HepG2 (cell line): ENCODE measurements around the gene ARL11. TPM values are rescaled to one million over a fixed set of nuclear protein-coding genes. Genes with fewer than 3 reads are reported as not detected.

ENCODE experiments used
- ATAC-seq: fragments of 200-7000 bp; cut with Tn5 transposase; 3 replicates; pipeline ENCODE4 v1.9.1; 2020; ENCODE audit warnings: mild to moderate bottlenecking, moderate library complexity
- BruUV-seq: library from RNA; stranded (reverse); fragments of 400-500 nt; replicated peaks from 2 replicates; lab custom pipeline; 2021; lab: Mats Ljungman, UMichigan
- CTCF ChIA-PET: fragments of 300-600 bp; formaldehyde crosslinking; extraction: SDS; loops from one replicate; lab custom pipeline; 2021; ENCODE audit warnings: low total read pairs, inconsistent platforms, low intra/inter-chr PET ratio; lab: Yijun Ruan, JAX
- POLR2A ChIA-PET: fragments of 350-600 bp; sonication (Branson Sonifier 250); formaldehyde crosslinking; loops from one replicate; lab custom pipeline; 2020; ENCODE audit warnings: antibody characterized with exemption, inconsistent platforms; lab: Yijun Ruan, JAX
- DNase-seq: peaks from one replicate; pipeline ENCODE4 v3.0.0-alpha.2; 2015; ENCODE audit warnings: low spot score
- FAIRE-seq: peaks from 3 replicates; lab custom pipeline; 2011; peaks lifted over from hg19 to GRCh38; lab: Jason Lieb, UNC
- H2AFZ ChIP-seq: one replicate; pipeline ENCODE4 v1.6.1; 2011; ENCODE audit warnings: low read length, inconsistent platforms
- H3K27ac ChIP-seq: fragments of 300-600 bp; 3 replicates; pipeline ENCODE4 v1.8.0; 2011; ENCODE audit warnings: mixed run types, mild to moderate bottlenecking, mixed read lengths, low read length, inconsistent platforms; ENCODE audit not compliant: insufficient read depth; ENCODE audit errors: extremely low read length
- H3K27me3 ChIP-seq, 2 experiments: fragments of 200-600 bp in 1 of 2; 2 replicates in 1 of 2; 3 replicates in 1 of 2; pipeline versions ENCODE4 v1.6.0 to v1.8.0; 2011; ENCODE audit warnings: low read length in 2 of 2, mild to moderate bottlenecking in 2 of 2, moderate library complexity in 2 of 2, inconsistent platforms in 1 of 2; ENCODE audit not compliant: insufficient read depth in 2 of 2, control insufficient read depth in 1 of 2
- H3K36me3 ChIP-seq, 2 experiments: fragments of 200-600 bp in 1 of 2; replicated peaks in 1 of 2; 2 replicates in 1 of 2; 3 replicates in 1 of 2; pipeline versions ENCODE4 v1.5.1 to v1.8.0; 2011; ENCODE audit warnings: low read length in 2 of 2, inconsistent platforms in 1 of 2; ENCODE audit not compliant: insufficient read depth in 2 of 2, control insufficient read depth in 1 of 2
- H3K4me1 ChIP-seq: 2 replicates; pipeline ENCODE4 v1.5.1; 2012; ENCODE audit warnings: low read length, inconsistent platforms; ENCODE audit not compliant: insufficient read depth
- H3K4me2 ChIP-seq: 2 replicates; pipeline ENCODE4 v1.6.0; 2011; ENCODE audit warnings: low read depth, low read length, inconsistent platforms
- H3K4me3 ChIP-seq, 3 experiments: fragments of 200-600 bp in 1 of 3; sonication (generic), shearing (Covaris generic) in 1 of 3; replicated peaks in 1 of 3; 2 replicates each; pipeline ENCODE4 v1.5.1; 2011 to 2016; ENCODE audit warnings: low read length in 3 of 3, inconsistent platforms in 2 of 3, low read depth in 2 of 3, mild to moderate bottlenecking in 2 of 3, control low read depth in 1 of 3, mixed read lengths in 1 of 3; ENCODE audit not compliant: insufficient read depth in 1 of 3
- H3K79me2 ChIP-seq: one replicate; pipeline ENCODE4 v1.6.1; 2011; ENCODE audit warnings: low read length, inconsistent platforms; ENCODE audit not compliant: insufficient read depth
- H3K9ac ChIP-seq: 2 replicates; pipeline ENCODE4 v1.6.0; 2011; ENCODE audit warnings: mild to moderate bottlenecking, low read depth, low read length, inconsistent platforms; ENCODE audit not compliant: insufficient read depth
- H3K9me3 ChIP-seq: 2 replicates; pipeline ENCODE4 v1.5.1; 2012; ENCODE audit warnings: mild to moderate bottlenecking, low read length
- H4K20me1 ChIP-seq: 2 replicates; pipeline ENCODE4 v1.6.0; 2011; ENCODE audit warnings: inconsistent platforms, mild to moderate bottlenecking, low read length, moderate library complexity; ENCODE audit not compliant: insufficient read depth
- ETV6 ChIP-seq: sonication (generic); formaldehyde crosslinking; conservative IDR thresholded peaks from 2 replicates; pipeline ENCODE4 v1.4.0; 2020; ENCODE audit warnings: missing genetic modification reagents
- MTA1 ChIP-seq: sonication (generic); formaldehyde crosslinking; IDR thresholded peaks from 2 replicates; pipeline ENCODE4 v1.4.0; 2020; ENCODE audit warnings: missing genetic modification reagents, mild to moderate bottlenecking, borderline replicate concordance
- NCOA1 ChIP-seq: sonication (generic); formaldehyde crosslinking; IDR thresholded peaks from 2 replicates; pipeline ENCODE4 v1.9.0; 2021; ENCODE audit warnings: missing genetic modification reagents
- NFYC ChIP-seq: IDR thresholded peaks from 2 replicates; pipeline ENCODE4 v1.6.1; 2016; ENCODE audit warnings: missing genetic modification reagents, missing compliant biosample characterization
- NR0B2 ChIP-seq: sonication (generic); formaldehyde crosslinking; IDR thresholded peaks from 2 replicates; pipeline ENCODE4 v1.4.0; 2020; ENCODE audit warnings: mild to moderate bottlenecking, missing genetic modification reagents
- ZNF282 ChIP-seq: fragments of 450-650 bp; IDR thresholded peaks from 2 replicates; pipeline ENCODE4 v1.6.1; 2018; ENCODE audit not compliant: partially characterized antibody
- ZNF335 ChIP-seq: sonication (generic); formaldehyde crosslinking; IDR thresholded peaks from 2 replicates; pipeline ENCODE4 v1.4.0; 2020; ENCODE audit warnings: missing genetic modification reagents
- WGBS: methylation state at CpG from one replicate; pipeline ENCODE4 v1.1.6; 2017; ENCODE audit warnings: low lambda C conversion rate; 5-methylcytosine and 5-hydroxymethylcytosine counted together
- in situ Hi-C: cut with HindIII; loops from 2 replicates; pipeline ENCODE4 v1.10.0; 2017; ENCODE audit warnings: low pct_unique_long_range_greater_than_20kb; ENCODE audit not compliant: extremely low pct_ligation_motif_present
- intact Hi-C: fragments of 100-400 bp; cut with micrococcal nuclease; formaldehyde crosslinking; loops from one replicate; pipeline ENCODE4 v1.10.0; 2022; ENCODE audit not compliant: unreplicated experiment
- polyA plus RNA-seq, 8 experiments: library from polyadenylated mRNA; depleted of rRNA in 3 of 8; stranded (reverse) in 7 of 8; unstranded in 1 of 8; fragments of >200 nt; fragmentation: Illumina TruSeq in 4 of 8; extraction: Trizol in 4 of 8; gene quantifications; 2 replicates each; pipeline versions ENCODE4 v1.2.1 to v1.2.3, GENCODE V29; 2011 to 2016; ENCODE audit warnings: low read depth in 4 of 8, missing spikeins in 1 of 8, mixed read lengths in 1 of 8; ENCODE audit not compliant: insufficient read depth in 1 of 8
- total RNA-seq, 5 experiments: library from RNA; depleted of rRNA; stranded (reverse); fragments of >200 nt; fragmentation: Illumina TruSeq; extraction: Trizol; gene quantifications; 2 replicates each; pipeline ENCODE4 v1.2.3, GENCODE V29; 2016; ENCODE audit warnings: low read depth in 1 of 5
- TF ChIP-seq, protein P1 (sequence below): sonication (generic); formaldehyde crosslinking; IDR thresholded peaks from 2 replicates; pipeline ENCODE4 v1.4.0; 2020; ENCODE audit warnings: mild to moderate bottlenecking, low read depth, missing genetic modification reagents
- TF ChIP-seq, protein P2 (sequence below): sonication (generic); formaldehyde crosslinking; IDR thresholded peaks from 2 replicates; pipeline ENCODE4 v1.4.0; 2020; ENCODE audit warnings: missing genetic modification reagents, borderline replicate concordance

The ARL11 gene
- total and polyA plus RNA-seq, 2 of the 13 experiments (the other 11 are each of a cell fraction or from before 2014, with no cell fraction given): 0.04 to 0.22 TPM

- Histone ChIP-seq H3K9ac (no peak overlapping the region), H3K9me3 (no peaks in the 10 kb centered on the region), H3K27me3 (no peaks in the 10 kb centered on the region; a peak in 1 of 5 replicates), H4K20me1 (no peaks in the 10 kb centered on the region), H3K79me2 (no peaks in the 10 kb centered on the region), H3K4me2 (peak overlapping the region; percentile 29; the same call in 1 of the 2 replicates), H2AFZ (no peak overlapping the region), H3K27ac (no peak overlapping the region), H3K4me3 (no peak overlapping the region), H3K4me1 (peaks cover 9% of the 10 kb centered on the region), H3K36me3 (no peaks in the 10 kb centered on the region)
- WGBS: 62% methylated on average over 7 of the region's 10 CpGs
- intact Hi-C loops: no loop called here
- 0 out of 2 replicates have a peak, but pooled peaks have one; percentile 14 for TF ChIP-seq NFYC (CRISPR knock-in tag)
- TF ChIP-seq, protein P1, sequence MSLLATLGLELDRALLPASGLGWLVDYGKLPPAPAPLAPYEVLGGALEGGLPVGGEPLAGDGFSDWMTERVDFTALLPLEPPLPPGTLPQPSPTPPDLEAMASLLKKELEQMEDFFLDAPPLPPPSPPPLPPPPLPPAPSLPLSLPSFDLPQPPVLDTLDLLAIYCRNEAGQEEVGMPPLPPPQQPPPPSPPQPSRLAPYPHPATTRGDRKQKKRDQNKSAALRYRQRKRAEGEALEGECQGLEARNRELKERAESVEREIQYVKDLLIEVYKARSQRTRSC (CRISPR knock-in tag): no peak
- no peak for TF ChIP-seq ZNF282
- in situ Hi-C loops: no loop called here
- DNase-seq (peak; percentile 32), ATAC-seq (peak; percentile 79), FAIRE-seq (no peak)
- ChIA-PET CTCF (no interaction called here), POLR2A (no interaction called here)
- BruUV-seq: no TSS peak
These were observed 7.5 kb downstream of the ARL11 start for GRCh38 chr13:49635599-49636433.

DNA sequence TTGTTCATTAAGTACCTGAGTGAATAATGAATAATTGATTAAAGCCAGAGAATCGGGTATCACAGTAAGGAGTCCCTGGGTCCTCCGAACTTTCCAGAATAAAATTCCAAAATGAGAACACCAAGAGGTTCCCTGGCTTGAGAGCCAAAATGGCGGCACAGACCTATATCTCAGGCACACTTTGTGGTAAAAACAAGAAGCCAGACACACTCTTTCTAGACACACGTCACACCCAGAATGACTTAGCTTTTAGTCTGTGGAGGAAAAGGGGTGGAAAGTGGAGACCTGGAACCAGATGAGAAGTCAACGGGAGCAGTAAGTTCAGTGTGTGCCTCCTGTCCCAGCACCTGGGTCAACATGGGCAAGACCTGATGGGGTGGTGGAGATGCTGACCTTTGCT is 8.4 kb downstream of the ARL11 start:
- H3K27ac ChIP-seq: no peak overlapping the region
- no peaks in the 10 kb centered on the region for H3K36me3 ChIP-seq
- ChIA-PET POLR2A (no interaction called here), CTCF (no interaction called here)
- no peaks in the 10 kb centered on the region for H3K79me2 ChIP-seq
- no peak for FAIRE-seq
- no peaks in the 10 kb centered on the region for H4K20me1 ChIP-seq
- intact Hi-C loops: no loop called here
- no peak for DNase-seq
- no peak overlapping the region for H3K4me3 ChIP-seq
- no peaks in the 10 kb centered on the region; a peak in 1 of 5 replicates for H3K27me3 ChIP-seq
- no TSS peak for BruUV-seq
- no peaks in the 10 kb centered on the region for H3K9me3 ChIP-seq
- H2AFZ ChIP-seq: no peak overlapping the region
- no peak for ATAC-seq
- no peak overlapping the region for H3K4me2 ChIP-seq
- no peak overlapping the region for H3K9ac ChIP-seq
- peaks cover 9% of the 10 kb centered on the region for H3K4me1 ChIP-seq
- in situ Hi-C loops: no loop called here
- 77% methylated on average over 5 of the region's 5 CpGs for WGBS
- TF ChIP-seq ETV6 (CRISPR knock-in tag) (no peak), ZNF335 (CRISPR knock-in tag) (no peak), NR0B2 (no peak), NCOA1 (CRISPR knock-in tag) (no peak), MTA1 (CRISPR knock-in tag) (no peak)
- TF ChIP-seq, protein P2, sequence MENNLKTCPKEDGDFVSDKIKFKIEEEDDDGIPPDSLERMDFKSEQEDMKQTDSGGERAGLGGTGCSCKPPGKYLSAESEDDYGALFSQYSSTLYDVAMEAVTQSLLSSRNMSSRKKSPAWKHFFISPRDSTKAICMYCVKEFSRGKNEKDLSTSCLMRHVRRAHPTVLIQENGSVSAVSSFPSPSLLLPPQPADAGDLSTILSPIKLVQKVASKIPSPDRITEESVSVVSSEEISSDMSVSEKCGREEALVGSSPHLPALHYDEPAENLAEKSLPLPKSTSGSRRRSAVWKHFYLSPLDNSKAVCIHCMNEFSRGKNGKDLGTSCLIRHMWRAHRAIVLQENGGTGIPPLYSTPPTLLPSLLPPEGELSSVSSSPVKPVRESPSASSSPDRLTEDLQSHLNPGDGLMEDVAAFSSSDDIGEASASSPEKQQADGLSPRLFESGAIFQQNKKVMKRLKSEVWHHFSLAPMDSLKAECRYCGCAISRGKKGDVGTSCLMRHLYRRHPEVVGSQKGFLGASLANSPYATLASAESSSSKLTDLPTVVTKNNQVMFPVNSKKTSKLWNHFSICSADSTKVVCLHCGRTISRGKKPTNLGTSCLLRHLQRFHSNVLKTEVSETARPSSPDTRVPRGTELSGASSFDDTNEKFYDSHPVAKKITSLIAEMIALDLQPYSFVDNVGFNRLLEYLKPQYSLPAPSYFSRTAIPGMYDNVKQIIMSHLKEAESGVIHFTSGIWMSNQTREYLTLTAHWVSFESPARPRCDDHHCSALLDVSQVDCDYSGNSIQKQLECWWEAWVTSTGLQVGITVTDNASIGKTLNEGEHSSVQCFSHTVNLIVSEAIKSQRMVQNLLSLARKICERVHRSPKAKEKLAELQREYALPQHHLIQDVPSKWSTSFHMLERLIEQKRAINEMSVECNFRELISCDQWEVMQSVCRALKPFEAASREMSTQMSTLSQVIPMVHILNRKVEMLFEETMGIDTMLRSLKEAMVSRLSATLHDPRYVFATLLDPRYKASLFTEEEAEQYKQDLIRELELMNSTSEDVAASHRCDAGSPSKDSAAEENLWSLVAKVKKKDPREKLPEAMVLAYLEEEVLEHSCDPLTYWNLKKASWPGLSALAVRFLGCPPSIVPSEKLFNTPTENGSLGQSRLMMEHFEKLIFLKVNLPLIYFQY: no peak
